Muscle of arm (tissue), 12 donors: ENCODE results near the gene ZFHX3. TPM values are rescaled to one million over a fixed set of nuclear protein-coding genes. Genes with fewer than 3 reads are reported as not detected.
"Not testable (repeated sequence)": the region's sequence is repeated elsewhere in the genome, so short reads cannot be mapped to it uniquely, and the experiment has no call there.

ENCODE experiments used
- DNase-seq: peaks from one replicate; pipeline ENCODE4 v3.0.0-alpha.2; 2013
- polyA plus RNA-seq, 12 donors: library from polyadenylated mRNA; unstranded; fragments of 120-200 nt; gene quantifications; one replicate each; pipeline ENCODE4 v1.2.1, GENCODE V29; 2013; ENCODE audit not compliant: insufficient read length in 12 of 12

ZFHX3 gene
- polyA plus RNA-seq, 12 donors = 7.2 to 25.4 (median 9.7) TPM

GRCh38 chr16:73023752-73024570 lies 24.0 kb downstream of the ZFHX3 start:
- no peak for DNase-seq

DNA sequence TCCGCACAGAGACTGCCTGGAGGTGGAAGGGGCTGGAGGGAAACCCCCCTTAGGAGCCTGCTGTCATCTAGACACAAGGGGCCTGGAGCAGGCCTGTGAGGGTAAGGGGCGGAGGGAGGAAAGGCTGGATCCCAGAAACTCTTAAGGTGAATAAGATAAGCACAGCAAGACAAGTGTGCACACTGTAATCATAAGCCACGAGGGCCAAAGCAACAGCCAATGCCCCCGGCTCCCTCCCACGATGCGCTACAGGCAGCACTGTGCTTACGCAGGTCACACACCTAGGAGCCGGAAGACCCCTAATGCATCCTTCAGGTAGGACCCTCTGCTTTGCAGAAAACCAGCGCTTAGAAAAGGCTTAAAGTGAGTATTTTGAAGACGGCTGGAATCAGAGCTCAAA lies 24.6 kb downstream of the ZFHX3 start:
- DNase-seq = no peak

- no peak for DNase-seq
Observed at GRCh38 chr16:73022534-73022933, 25.4 kb downstream of the ZFHX3 start.

- DNase-seq = no peak
Observed at GRCh38 chr16:73021866-73022495, 25.9 kb downstream of the ZFHX3 start.

DNA sequence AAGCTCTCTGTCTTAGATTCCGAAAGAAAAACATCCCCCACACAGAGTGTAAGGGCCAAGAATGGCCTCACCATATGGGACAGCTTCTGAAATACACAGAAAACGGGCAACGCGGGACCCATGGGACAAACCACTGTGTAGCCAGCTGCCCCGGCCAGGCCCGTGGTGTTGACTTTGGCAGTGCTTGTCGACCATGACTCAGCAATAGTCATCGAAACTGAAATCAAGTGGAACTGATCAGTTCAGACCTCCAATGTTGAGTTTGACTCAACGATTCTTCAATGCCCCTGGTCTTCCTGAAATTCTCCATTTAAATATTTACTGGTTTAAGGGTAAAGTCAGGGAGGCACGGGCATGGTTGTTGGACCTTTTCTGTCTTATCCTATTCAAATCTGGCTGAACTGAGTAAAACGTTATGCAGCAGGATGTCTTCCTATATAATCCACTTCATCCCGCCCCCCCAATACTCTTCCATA lies 27.5 kb downstream of the ZFHX3 start:
- DNase-seq = no peak

GRCh38 chr16:73019457-73020362 lies 28.2 kb downstream of the ZFHX3 start:
- DNase-seq = no peak

- no peak for DNase-seq
Observed at GRCh38 chr16:73018821-73019456, 29.0 kb downstream of the ZFHX3 start.

GRCh38 chr16:73017321-73017720 lies 30.6 kb downstream of the ZFHX3 start:
- DNase-seq = no peak

DNA sequence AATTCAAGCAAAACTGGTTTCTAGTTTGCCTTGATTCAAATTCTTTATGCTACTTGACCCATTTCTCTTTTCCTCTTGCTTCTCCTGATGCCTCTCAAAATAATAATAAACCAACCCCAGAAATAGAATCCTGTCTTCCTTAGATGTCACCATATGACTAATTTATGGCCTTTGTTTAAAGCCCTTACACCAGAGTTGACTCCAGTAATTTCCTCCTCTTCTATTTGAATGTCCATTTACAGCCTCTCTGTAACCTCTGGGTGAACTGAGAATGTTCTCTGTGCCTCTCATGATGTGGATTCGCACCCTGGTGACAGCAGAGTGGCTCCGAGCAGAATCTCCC lies 31.5 kb downstream of the ZFHX3 start:
- DNase-seq = no peak

- no peak for DNase-seq
Observed at GRCh38 chr16:73015612-73016487, 32.1 kb downstream of the ZFHX3 start.

GRCh38 chr16:73014768-73015167 lies 33.2 kb downstream of the ZFHX3 start:
- DNase-seq = no peak

DNA sequence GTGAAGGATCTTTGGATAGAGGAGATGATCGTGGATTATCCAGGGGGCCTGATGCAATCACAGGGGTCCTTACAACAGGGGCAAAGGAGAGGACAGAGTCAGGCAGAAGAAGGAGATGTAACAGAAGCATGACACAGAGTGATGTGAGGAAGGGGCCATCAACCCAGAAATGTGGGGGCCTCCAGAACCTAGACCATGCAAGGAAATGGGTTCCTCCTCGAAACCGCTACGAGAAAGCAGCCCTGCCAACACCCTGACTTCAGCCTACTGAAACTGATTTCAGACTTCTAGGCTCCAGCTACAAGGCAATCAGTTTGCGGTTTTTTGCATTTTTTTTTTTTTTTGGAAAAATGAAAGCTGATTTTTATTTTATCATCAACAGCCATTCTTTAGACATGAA lies 34.0 kb downstream of the ZFHX3 start:
- DNase-seq = no peak

GRCh38 chr16:73012341-73012740 lies 35.6 kb downstream of the ZFHX3 start:
- DNase-seq = no peak

GRCh38 chr16:73011926-73012325 lies 36.0 kb downstream of the ZFHX3 start:
- DNase-seq = no peak

GRCh38 chr16:73010150-73010676 lies 37.7 kb downstream of the ZFHX3 start:
- no peak for DNase-seq

- DNase-seq = not testable (repeated sequence)
Observed at GRCh38 chr16:73009710-73010109, 38.2 kb downstream of the ZFHX3 start.

GRCh38 chr16:73006026-73006425 lies 41.9 kb downstream of the ZFHX3 start:
- no peak for DNase-seq

- no peak for DNase-seq
Observed at GRCh38 chr16:73002866-73003265, 45.1 kb downstream of the ZFHX3 start.

DNA sequence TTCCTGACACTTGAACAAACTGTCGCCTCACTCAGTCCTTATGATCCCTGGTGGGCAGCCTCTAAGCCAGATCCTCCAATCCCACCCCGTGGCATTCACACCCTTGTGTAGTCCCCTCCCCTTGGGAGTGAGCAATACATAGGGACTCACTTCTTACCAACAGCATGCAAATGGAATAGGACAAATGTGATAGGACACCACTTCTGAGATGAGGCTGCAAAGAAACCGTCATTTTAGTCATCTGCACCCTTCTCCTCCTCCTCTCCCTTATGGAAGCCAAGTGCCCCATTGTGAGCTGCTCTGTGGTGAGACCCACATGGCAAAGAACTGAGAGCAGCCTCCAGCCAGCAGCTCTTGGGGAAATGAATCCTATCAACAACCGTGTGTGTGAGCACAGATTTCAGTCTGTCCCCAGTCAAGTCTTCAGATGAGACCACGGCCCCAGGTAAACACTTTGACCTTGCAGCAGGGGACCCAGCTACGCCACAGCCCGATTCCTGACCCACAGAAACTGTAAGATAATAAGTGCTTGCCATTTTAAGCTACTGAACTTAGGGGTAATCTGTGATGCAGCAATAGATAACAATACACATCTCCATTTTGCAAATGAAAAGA lies 46.9 kb downstream of the ZFHX3 start:
- DNase-seq = no peak
